K562 (cell line): ENCODE measurements around the gene COL5A1.

ENCODE experiments used
- PML ChIP-seq: IDR thresholded peaks from 2 replicates; pipeline ENCODE4 v1.6.1; 2012; ENCODE audit warnings: low read length, inconsistent platforms
- ZFP30 ChIP-seq: fragments of 250-450 bp; sonication (Bioruptor Pico); IDR thresholded peaks from 2 replicates; pipeline ENCODE4 v1.8.0; 2022; ENCODE audit warnings: moderate library complexity, mild to moderate bottlenecking, inconsistent platforms, borderline replicate concordance
- ZFPM2 ChIP-seq: fragments of 250-450 bp; sonication (Bioruptor Pico); IDR thresholded peaks from 2 replicates; pipeline ENCODE4 v1.5.1; 2022; ENCODE audit warnings: mild to moderate bottlenecking
- TF ChIP-seq, protein P1 (sequence below), 3 experiments: IDR thresholded peaks in 2 of 3; conservative IDR thresholded peaks in 1 of 3; 2 replicates each; pipeline ENCODE4 v1.5.1; 2011 to 2012; ENCODE audit warnings: low read length in 3 of 3, mild to moderate bottlenecking in 3 of 3, control low read depth in 2 of 3, improper control_type of control experiment in 1 of 3, inconsistent platforms in 1 of 3, low read depth in 1 of 3, mixed read lengths in 1 of 3, moderate library complexity in 1 of 3; ENCODE audit not compliant: insufficient read depth in 2 of 3

- TF ChIP-seq ZFPM2 (CRISPR knock-in tag): no peak
- TF ChIP-seq PML: no peak
- TF ChIP-seq ZFP30 (CRISPR knock-in tag): no peak
- TF ChIP-seq, protein P1, sequence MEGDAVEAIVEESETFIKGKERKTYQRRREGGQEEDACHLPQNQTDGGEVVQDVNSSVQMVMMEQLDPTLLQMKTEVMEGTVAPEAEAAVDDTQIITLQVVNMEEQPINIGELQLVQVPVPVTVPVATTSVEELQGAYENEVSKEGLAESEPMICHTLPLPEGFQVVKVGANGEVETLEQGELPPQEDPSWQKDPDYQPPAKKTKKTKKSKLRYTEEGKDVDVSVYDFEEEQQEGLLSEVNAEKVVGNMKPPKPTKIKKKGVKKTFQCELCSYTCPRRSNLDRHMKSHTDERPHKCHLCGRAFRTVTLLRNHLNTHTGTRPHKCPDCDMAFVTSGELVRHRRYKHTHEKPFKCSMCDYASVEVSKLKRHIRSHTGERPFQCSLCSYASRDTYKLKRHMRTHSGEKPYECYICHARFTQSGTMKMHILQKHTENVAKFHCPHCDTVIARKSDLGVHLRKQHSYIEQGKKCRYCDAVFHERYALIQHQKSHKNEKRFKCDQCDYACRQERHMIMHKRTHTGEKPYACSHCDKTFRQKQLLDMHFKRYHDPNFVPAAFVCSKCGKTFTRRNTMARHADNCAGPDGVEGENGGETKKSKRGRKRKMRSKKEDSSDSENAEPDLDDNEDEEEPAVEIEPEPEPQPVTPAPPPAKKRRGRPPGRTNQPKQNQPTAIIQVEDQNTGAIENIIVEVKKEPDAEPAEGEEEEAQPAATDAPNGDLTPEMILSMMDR (IDR thresholded peaks at IDR 0.05 in 2 of 3, conservative IDR thresholded peaks at IDR 0.05 in 1 of 3; ENCODE audit: insufficient read depth in 2 of 3, low read depth in 1 of 3, low read length in 3 of 3): no peak
Observed at GRCh38 chr9:134698111-134698510, 56.5 kb downstream of the COL5A1 start.
